Naive thymus-derived CD8-positive, alpha-beta T cell (primary cell): Measurements from ENCODE around the gene SPSB4. TPM values are rescaled to one million over a fixed set of nuclear protein-coding genes. Genes with fewer than 3 reads are reported as not detected.
A peak's percentile ranks its signal among the peaks of the same experiment; 100 is the strongest.
"Not testable (repeated sequence)": the region's sequence is repeated elsewhere in the genome, so short reads cannot be mapped to it uniquely, and the experiment has no call there.

Experiments used
- ATAC-seq, 2 donors: fragments of 150-1000 bp; cut with Tn5 transposase in 1 of 2; sonication (Bioruptor Pico), chemical (Tn5 transposase) in 1 of 2; 1 replicate in 1 of 2; 2 replicates in 1 of 2; pipeline ENCODE4 v1.10.0; 2021; ENCODE audit warnings: mild to moderate bottlenecking in 2 of 2, moderate library complexity in 2 of 2
- POLR2A ChIA-PET: fragments of 350-600 bp; sonication (Branson Sonifier 250); formaldehyde crosslinking; loops from one replicate; lab custom pipeline; 2021; ENCODE audit warnings: antibody characterized with exemption; lab: Charles Lee
- DNase-seq, 10 donors: peaks; one replicate each; pipeline versions ENCODE4 v3.0.0 to v3.0.0-alpha.2; 2020 to 2022
- H3K27ac Mint-ChIP-seq, 10 donors: one replicate each; pipeline ENCODE4 v1.8.0; 2020 to 2022; ENCODE audit warnings: mild to moderate bottlenecking in 10 of 10, mixed read lengths in 10 of 10, moderate library complexity in 4 of 10, inconsistent platforms in 1 of 10
- H3K27me3 Mint-ChIP-seq, 5 donors: one replicate each; pipeline ENCODE4 v1.8.0; 2021 to 2022; ENCODE audit warnings: mixed read lengths in 5 of 5
- H3K36me3 Mint-ChIP-seq, 3 donors: one replicate each; pipeline ENCODE4 v1.8.0; 2020 to 2022; ENCODE audit warnings: mixed read lengths in 3 of 3, mild to moderate bottlenecking in 2 of 3, inconsistent platforms in 1 of 3
- H3K4me1 Mint-ChIP-seq, 4 donors: one replicate each; pipeline ENCODE4 v1.8.0; 2021 to 2022; ENCODE audit warnings: mixed read lengths in 4 of 4
- H3K4me3 Mint-ChIP-seq, 10 donors: one replicate each; pipeline ENCODE4 v1.8.0; 2020 to 2022; ENCODE audit warnings: mild to moderate bottlenecking in 10 of 10, mixed read lengths in 10 of 10, moderate library complexity in 6 of 10, inconsistent platforms in 1 of 10
- H3K9me3 Mint-ChIP-seq, 9 donors: one replicate each; pipeline ENCODE4 v1.8.0; 2020 to 2022; ENCODE audit warnings: mixed read lengths in 9 of 9, mild to moderate bottlenecking in 3 of 9, inconsistent platforms in 1 of 9, moderate library complexity in 1 of 9
- polyA plus RNA-seq, 3 donors: library from polyadenylated mRNA; unstranded; fragments of 300-500 nt; fragmentation: Illumina TruSeq; gene quantifications; one replicate each; pipeline ENCODE4 v1.2.3, GENCODE V29; 2021
- total RNA-seq, 8 experiments: library from RNA in 2 of 8; stranded (reverse) in 2 of 8; gene quantifications; one replicate each; pipeline ENCODE4 v1.2.3 and lab custom pipeline; 2021 to 2026

The SPSB4 gene
- total RNA-seq, result not detected
- polyA plus RNA-seq, result not detected
- total RNA-seq (lab: John Stamatoyannopoulos, UW), result 0 to 0.08 (median 0) reads per million in 6 experiments

- H3K27ac Mint-ChIP-seq, result no peak within 1 kb of the TSS
- H3K9me3 Mint-ChIP-seq, result no peaks in the 10 kb centered on the region
- H3K36me3 Mint-ChIP-seq, result peaks cover 0 to 5% (median 0%) of the 10 kb centered on the region in 3 donors
- DNase-seq (no peak), ATAC-seq (peak; percentile 50 to 53)
- POLR2A ChIA-PET, result no interaction called here
- peaks cover 41 to 84% (median 65%) of the 10 kb centered on the region in 5 donors for H3K27me3 Mint-ChIP-seq
- H3K4me1 Mint-ChIP-seq, result peaks cover 8 to 18% (median 13%) of the 10 kb centered on the region in 4 donors
- peak within 1 kb of the TSS; percentile 58 to 84 (median 76) for H3K4me3 Mint-ChIP-seq
Measured at GRCh38 chr3:141050576-141051442, at the start of gene SPSB4. Gene SPSB4, plus strand, starts transcription at chr3:141051347. Its CDS starts 14,758 bp downstream, at chr3:141066105.

GRCh38 chr3:141006344-141006743 is 44.8 kb upstream of the SPSB4 start:
- Mint-ChIP-seq H3K9me3 (no peaks in the 10 kb centered on the region), H3K27ac (no peak overlapping the region), H3K36me3 (no peaks in the 10 kb centered on the region), H3K27me3 (peaks cover 15 to 42% (median 22%) of the 10 kb centered on the region in 5 donors), H3K4me3 (no peak overlapping the region), H3K4me1 (peaks cover 0 to 3% (median 2%) of the 10 kb centered on the region in 4 donors)
- ATAC-seq (no peak), DNase-seq (no peak)
- POLR2A ChIA-PET, result no interaction called here

- H3K4me1 Mint-ChIP-seq, result peaks cover 0 to 6% (median 5%) of the 10 kb centered on the region in 4 donors
- peaks cover 16 to 47% (median 25%) of the 10 kb centered on the region in 5 donors for H3K27me3 Mint-ChIP-seq
- no peaks in the 10 kb centered on the region for H3K36me3 Mint-ChIP-seq
- H3K9me3 Mint-ChIP-seq, result no peaks in the 10 kb centered on the region
- no peak overlapping the region for H3K4me3 Mint-ChIP-seq
- ATAC-seq, result no peak
- no peak overlapping the region for H3K27ac Mint-ChIP-seq
- no peak for DNase-seq
- POLR2A ChIA-PET, result no interaction called here
Measured at GRCh38 chr3:141009496-141009895, 41.7 kb upstream of the SPSB4 start.

- Mint-ChIP-seq H3K36me3 (no peaks in the 10 kb centered on the region), H3K27me3 (peaks cover 15 to 44% (median 25%) of the 10 kb centered on the region in 5 donors), H3K4me1 (peaks cover 0 to 10% (median 6%) of the 10 kb centered on the region in 4 donors), H3K27ac (peak overlapping the region in 1 of 10 donors; percentile 31), H3K9me3 (no peaks in the 10 kb centered on the region), H3K4me3 (no peak overlapping the region)
- peak; percentile 62 to 82 (median 68) for DNase-seq
- peak; percentile 89 to 98 for ATAC-seq
- POLR2A ChIA-PET, result no interaction called here
Measured at GRCh38 chr3:141011232-141011996, 39.7 kb upstream of the SPSB4 start.

GRCh38 chr3:141011997-141012262 is 39.2 kb upstream of the SPSB4 start:
- no peak overlapping the region for H3K27ac Mint-ChIP-seq
- no peaks in the 10 kb centered on the region for H3K9me3 Mint-ChIP-seq
- peaks cover 0 to 12% (median 10%) of the 10 kb centered on the region in 4 donors for H3K4me1 Mint-ChIP-seq
- POLR2A ChIA-PET, result no interaction called here
- no peak overlapping the region for H3K4me3 Mint-ChIP-seq
- H3K27me3 Mint-ChIP-seq, result peaks cover 15 to 41% (median 25%) of the 10 kb centered on the region in 5 donors
- DNase-seq, result no peak
- ATAC-seq, result peak in 1 of 2 donors; percentile 6
- H3K36me3 Mint-ChIP-seq, result no peaks in the 10 kb centered on the region

- H3K27me3 Mint-ChIP-seq, result peaks cover 12 to 36% (median 23%) of the 10 kb centered on the region in 5 donors
- no peaks in the 10 kb centered on the region for H3K9me3 Mint-ChIP-seq
- H3K36me3 Mint-ChIP-seq, result no peaks in the 10 kb centered on the region
- POLR2A ChIA-PET, result interaction anchor here (0.6 kb wide), 1 partner anchor 177 kb away, joined by 4 read pairs; no protein-coding TSS in a partner anchor
- H3K4me3 Mint-ChIP-seq, result no peak overlapping the region
- H3K27ac Mint-ChIP-seq, result no peak overlapping the region
- DNase-seq, result no peak
- ATAC-seq, result no peak
- H3K4me1 Mint-ChIP-seq, result peaks cover 3 to 18% (median 16%) of the 10 kb centered on the region in 4 donors
Measured at GRCh38 chr3:141012571-141012970, 38.6 kb upstream of the SPSB4 start.

- H3K27ac Mint-ChIP-seq, result peak overlapping the region in 1 of 10 donors; percentile 67
- peaks cover 10 to 24% (median 22%) of the 10 kb centered on the region in 4 donors for H3K4me1 Mint-ChIP-seq
- ATAC-seq, result no peak
- no peak for DNase-seq
- H3K4me3 Mint-ChIP-seq, result no peak overlapping the region
- POLR2A ChIA-PET, result no interaction called here
- peaks cover 4 to 9% (median 6%) of the 10 kb centered on the region in 5 donors for H3K27me3 Mint-ChIP-seq
- H3K9me3 Mint-ChIP-seq, result no peaks in the 10 kb centered on the region
- H3K36me3 Mint-ChIP-seq, result no peaks in the 10 kb centered on the region
Measured at GRCh38 chr3:141015481-141015880, 35.7 kb upstream of the SPSB4 start.

GRCh38 chr3:141017366-141018322 is 33.5 kb upstream of the SPSB4 start:
- not testable (repeated sequence) for H3K36me3 Mint-ChIP-seq, H3K9me3 Mint-ChIP-seq, H3K27me3 Mint-ChIP-seq
- peak overlapping the region in 8 of 10 donors; percentile 11 to 89 (median 78) for H3K27ac Mint-ChIP-seq
- H3K4me1 Mint-ChIP-seq, result peaks cover 11 to 20% (median 18%) of the 10 kb centered on the region in 4 donors
- peak overlapping the region; percentile 5 to 75 (median 57) for H3K4me3 Mint-ChIP-seq
- peak in 5 of 10 donors; percentile 30 to 43 (median 37) for DNase-seq
- peak in 1 of 2 donors; percentile 22 for ATAC-seq
- POLR2A ChIA-PET, result interaction anchor here (1.2 kb wide), 1 partner anchor 249 kb away, joined by 3 read pairs; no protein-coding TSS in a partner anchor

GRCh38 chr3:141019244-141019643 is 31.9 kb upstream of the SPSB4 start:
- ATAC-seq (no peak), DNase-seq (no peak)
- Mint-ChIP-seq H3K36me3 (no peaks in the 10 kb centered on the region), H3K27me3 (no peaks in the 10 kb centered on the region), H3K9me3 (no peaks in the 10 kb centered on the region), H3K4me3 (no peak overlapping the region), H3K4me1 (peaks cover 11 to 20% (median 18%) of the 10 kb centered on the region in 4 donors), H3K27ac (peak overlapping the region in 1 of 10 donors; percentile 12)
- POLR2A ChIA-PET, result no interaction called here

GRCh38 chr3:141020143-141020830 is 30.9 kb upstream of the SPSB4 start:
- DNase-seq (no peak), ATAC-seq (no peak)
- POLR2A ChIA-PET, result no interaction called here
- H3K27me3 Mint-ChIP-seq, result no peaks in the 10 kb centered on the region
- peak overlapping the region in 2 of 10 donors; percentile 12 for H3K27ac Mint-ChIP-seq
- no peaks in the 10 kb centered on the region for H3K36me3 Mint-ChIP-seq
- no peaks in the 10 kb centered on the region for H3K9me3 Mint-ChIP-seq
- no peak overlapping the region for H3K4me3 Mint-ChIP-seq
- H3K4me1 Mint-ChIP-seq, result peaks cover 11 to 20% (median 18%) of the 10 kb centered on the region in 4 donors

- Mint-ChIP-seq H3K9me3 (no peaks in the 10 kb centered on the region), H3K27me3 (peaks cover 0 to 2% (median 0%) of the 10 kb centered on the region in 5 donors), H3K4me3 (no peak overlapping the region), H3K36me3 (no peaks in the 10 kb centered on the region), H3K27ac (peak overlapping the region in 1 of 10 donors; percentile 12), H3K4me1 (peaks cover 11 to 20% (median 16%) of the 10 kb centered on the region in 4 donors)
- ATAC-seq (no peak), DNase-seq (no peak)
- POLR2A ChIA-PET, result no interaction called here
Measured at GRCh38 chr3:141021261-141021660, 29.9 kb upstream of the SPSB4 start.
